Mesendoderm (in vitro differentiated cells): ENCODE data around the gene KCNA1.

ENCODE experiments used
- DNase-seq: peaks from one replicate; pipeline ENCODE4 v3.0.0; 2013
- H2AK5ac ChIP-seq: 2 replicates; pipeline ENCODE4 v1.6.1; 2013; ENCODE audit warnings: low read length, inconsistent platforms
- H2BK120ac ChIP-seq: 2 replicates; pipeline ENCODE4 v1.6.1; 2013; ENCODE audit warnings: low read depth, mild to moderate bottlenecking, low read length, moderate library complexity, mixed read lengths
- H2BK15ac ChIP-seq: replicated peaks from 2 replicates; pipeline ENCODE4 v1.6.1; 2013; ENCODE audit warnings: low read depth, mild to moderate bottlenecking, moderate library complexity
- H2BK5ac ChIP-seq: 2 replicates; pipeline ENCODE4 v1.6.1; 2013; ENCODE audit warnings: low read length, inconsistent platforms
- H3K18ac ChIP-seq: 2 replicates; pipeline ENCODE4 v1.6.1; 2013; ENCODE audit warnings: mild to moderate bottlenecking, low read length, mixed read lengths
- H3K23ac ChIP-seq: one replicate; pipeline ENCODE4 v1.6.1; 2013; ENCODE audit warnings: low read length
- H3K27ac ChIP-seq: 2 replicates; pipeline ENCODE4 v1.5.1; 2013; ENCODE audit warnings: low read depth, mild to moderate bottlenecking, inconsistent platforms, low read length, moderate library complexity
- H3K27me3 ChIP-seq: 2 replicates; pipeline ENCODE4 v1.6.1; 2013; ENCODE audit warnings: low read length, control low read depth, mild to moderate bottlenecking, inconsistent platforms; ENCODE audit not compliant: insufficient read depth, poor library complexity
- H3K36me3 ChIP-seq: 2 replicates; pipeline ENCODE4 v1.6.1; 2013; ENCODE audit warnings: low read length, inconsistent platforms; ENCODE audit not compliant: control insufficient read depth, insufficient read depth
- H3K4ac ChIP-seq: one replicate; pipeline ENCODE4 v1.6.1; 2013; ENCODE audit warnings: low read depth, mild to moderate bottlenecking, low read length, moderate library complexity
- H3K4me1 ChIP-seq: 2 replicates; pipeline ENCODE4 v1.6.1; 2013; ENCODE audit warnings: low read depth, low read length, inconsistent platforms; ENCODE audit not compliant: control insufficient read depth
- H3K4me2 ChIP-seq: 2 replicates; pipeline ENCODE4 v1.6.1; 2013; ENCODE audit warnings: low read length
- H3K4me3 ChIP-seq: 2 replicates; pipeline ENCODE4 v1.5.1; 2013; ENCODE audit warnings: mild to moderate bottlenecking, low read length
- H3K56ac ChIP-seq: one replicate; pipeline ENCODE4 v1.6.1; 2013; ENCODE audit warnings: low read length
- H3K79me1 ChIP-seq: 2 replicates; pipeline ENCODE4 v1.6.1; 2013; ENCODE audit warnings: low read length, inconsistent platforms
- H3K79me2 ChIP-seq: 2 replicates; pipeline ENCODE4 v1.6.1; 2013; ENCODE audit warnings: mild to moderate bottlenecking, low read length; ENCODE audit not compliant: control insufficient read depth, insufficient read depth
- H3K9ac ChIP-seq: 2 replicates; pipeline ENCODE4 v1.6.1; 2013; ENCODE audit warnings: low read length, inconsistent platforms
- H4K5ac ChIP-seq: one replicate; pipeline ENCODE4 v1.6.1; 2013; ENCODE audit warnings: low read length
- H4K8ac ChIP-seq: one replicate; pipeline ENCODE4 v1.6.1; 2013; ENCODE audit warnings: low read depth, mild to moderate bottlenecking, control low read depth, low read length, moderate library complexity
- WGBS: extraction: QIAGEN DNeasy Blood & Tissue Kit; methylation state at CpG from one replicate; pipeline ENCODE4 v1.1.7; 2013; ENCODE audit warnings: low lambda C conversion rate, missing lambda C conversion rate; ENCODE audit not compliant: insufficient coverage; ENCODE audit errors: extremely low coverage; 5-methylcytosine and 5-hydroxymethylcytosine counted together

KCNA1 gene

GRCh38 chr12:4914720-4915119 lies 5.0 kb downstream of the KCNA1 start:
- Histone ChIP-seq H3K36me3 (no peaks in the 10 kb centered on the region), H3K9ac (no peak overlapping the region), H3K79me2 (no peaks in the 10 kb centered on the region), H3K27ac (no peak overlapping the region), H2BK5ac (no peak overlapping the region), H3K4me3 (no peak overlapping the region), H2BK120ac (no peak overlapping the region), H3K4me1 (no peaks in the 10 kb centered on the region), H3K23ac (no peak overlapping the region), H2AK5ac (no peak overlapping the region), H3K79me1 (no peaks in the 10 kb centered on the region), H2BK15ac (no peak overlapping the region), H3K18ac (no peak overlapping the region), H4K8ac (no peak overlapping the region), H3K56ac (no peak overlapping the region), H3K4ac (no peak overlapping the region), H4K5ac (no peak overlapping the region), H3K27me3 (peaks cover 29% of the 10 kb centered on the region), H3K4me2 (no peak overlapping the region)
- WGBS, result no CpG with 5 or more reads among the region's 4 CpGs
- DNase-seq, result no peak

GRCh38 chr12:4915752-4916151 lies 6.0 kb downstream of the KCNA1 start:
- H3K4ac ChIP-seq, result no peak overlapping the region

GRCh38 chr12:4918950-4919660 lies 9.4 kb downstream of the KCNA1 start:
- H2BK120ac ChIP-seq, result no peak overlapping the region
- DNase-seq, result no peak
- H2AK5ac ChIP-seq, result no peak overlapping the region
- no peak overlapping the region for H3K4ac ChIP-seq
- H3K27me3 ChIP-seq, result no peaks in the 10 kb centered on the region
- no peaks in the 10 kb centered on the region for H3K79me1 ChIP-seq
- no peak overlapping the region for H4K5ac ChIP-seq
- H3K27ac ChIP-seq, result no peak overlapping the region
- no peaks in the 10 kb centered on the region for H3K36me3 ChIP-seq
- no peak overlapping the region for H3K56ac ChIP-seq
- WGBS, result no CpG with 5 or more reads among the region's 6 CpGs
- no peak overlapping the region for H3K23ac ChIP-seq
- H3K4me1 ChIP-seq, result no peaks in the 10 kb centered on the region
- H2BK15ac ChIP-seq, result no peak overlapping the region
- no peaks in the 10 kb centered on the region for H3K79me2 ChIP-seq
- no peak overlapping the region for H2BK5ac ChIP-seq
- H4K8ac ChIP-seq, result no peak overlapping the region
- H3K4me2 ChIP-seq, result no peak overlapping the region
- no peak overlapping the region for H3K9ac ChIP-seq
- H3K18ac ChIP-seq, result no peak overlapping the region
- no peak overlapping the region for H3K4me3 ChIP-seq

More at GRCh38 chr12:4915752-4916151, 6.0 kb downstream of the KCNA1 start:
- Histone ChIP-seq H3K56ac (no peak overlapping the region), H2BK15ac (no peak overlapping the region), H3K9ac (no peak overlapping the region), H3K4me1 (no peaks in the 10 kb centered on the region), H3K4me3 (no peak overlapping the region), H4K8ac (no peak overlapping the region), H3K23ac (no peak overlapping the region), H3K79me1 (no peaks in the 10 kb centered on the region), H3K79me2 (no peaks in the 10 kb centered on the region), H3K4me2 (no peak overlapping the region), H2BK120ac (no peak overlapping the region), H3K36me3 (no peaks in the 10 kb centered on the region), H3K27ac (no peak overlapping the region), H4K5ac (no peak overlapping the region), H2AK5ac (no peak overlapping the region), H3K27me3 (peaks cover 20% of the 10 kb centered on the region), H3K18ac (no peak overlapping the region), H2BK5ac (no peak overlapping the region)
- no peak for DNase-seq
- WGBS, result no CpG with 5 or more reads among the region's 4 CpGs

- Histone ChIP-seq H3K4me3 (no peak overlapping the region), H3K4me2 (no peak overlapping the region), H4K8ac (no peak overlapping the region), H3K4ac (no peak overlapping the region), H3K79me1 (no peaks in the 10 kb centered on the region), H3K23ac (no peak overlapping the region), H3K27ac (no peak overlapping the region), H2BK120ac (no peak overlapping the region), H3K56ac (no peak overlapping the region), H3K36me3 (no peaks in the 10 kb centered on the region), H3K9ac (no peak overlapping the region), H2BK5ac (no peak overlapping the region), H4K5ac (no peak overlapping the region), H3K79me2 (no peaks in the 10 kb centered on the region), H3K4me1 (no peaks in the 10 kb centered on the region), H2BK15ac (no peak overlapping the region), H2AK5ac (no peak overlapping the region), H3K27me3 (no peaks in the 10 kb centered on the region), H3K18ac (no peak overlapping the region)
- DNase-seq, result no peak
- no CpG with 5 or more reads among the region's 6 CpGs for WGBS
These were observed 22.9 kb downstream of the KCNA1 start for GRCh38 chr12:4932576-4932975.

GRCh38 chr12:4933411-4933810 lies 23.7 kb downstream of the KCNA1 start:
- no peak overlapping the region for H3K56ac ChIP-seq
- H3K4me1 ChIP-seq, result no peaks in the 10 kb centered on the region
- H2BK120ac ChIP-seq, result no peak overlapping the region
- H3K27ac ChIP-seq, result no peak overlapping the region
- no peak overlapping the region for H4K5ac ChIP-seq
- H3K4ac ChIP-seq, result no peak overlapping the region
- WGBS, result no CpG with 5 or more reads among the region's 1 CpG
- H3K36me3 ChIP-seq, result no peaks in the 10 kb centered on the region
- no peak overlapping the region for H4K8ac ChIP-seq
- no peak overlapping the region for H3K4me3 ChIP-seq
- no peak for DNase-seq
- no peak overlapping the region for H3K4me2 ChIP-seq
- H2BK5ac ChIP-seq, result no peak overlapping the region
- no peaks in the 10 kb centered on the region for H3K79me2 ChIP-seq
- H2AK5ac ChIP-seq, result no peak overlapping the region
- no peaks in the 10 kb centered on the region for H3K79me1 ChIP-seq
- H3K27me3 ChIP-seq, result no peaks in the 10 kb centered on the region
- H3K9ac ChIP-seq, result no peak overlapping the region
- no peak overlapping the region for H3K18ac ChIP-seq
- no peak overlapping the region for H3K23ac ChIP-seq
- H2BK15ac ChIP-seq, result no peak overlapping the region
